ENCODE results near the gene KCNK4. TPM values are rescaled to one million over a fixed set of nuclear protein-coding genes. Genes with fewer than 3 reads are reported as not detected.
"Not testable (repeated sequence)": the region's sequence is repeated elsewhere in the genome, so short reads cannot be mapped to it uniquely, and the experiment has no call there.

The KCNK4 gene
- total RNA-seq, 1 donor from 2014 or later = not detected

GRCh38 chr11:64305075-64305690 lies 14.1 kb downstream of the KCNK4 start, which contains the start of gene ESRRA:
Gene ESRRA (plus strand): TSS chr11:64305524. CDS start chr11:64307180, 1,656 bp downstream.
- peak; percentile 100 for DNase-seq (ENCODE audit: low spot score in 2 of 2)
- intact Hi-C loops (cut with DNase I) = loop anchor here (1.0 to 2.0 kb wide), 5 partner anchors 12 to 64 kb away; partner anchors contain the start of genes FKBP2, GPR137, RPS6KA4 and TRMT112
- TF ChIP-seq CTCF (IDR thresholded peaks at IDR 0.05) = no peak
- H3K4me1 ChIP-seq = peaks cover 10 to 15% of the 10 kb centered on the region in 2 donors
- H3K27ac ChIP-seq = peak within 1 kb of the TSS; percentile 68 to 86
- H3K4me3 ChIP-seq = peak within 1 kb of the TSS; percentile 72 to 81
- H3K27me3 ChIP-seq = no peaks in the 10 kb centered on the region
- H3K9me3 ChIP-seq = no peaks in the 10 kb centered on the region
- no peaks in the 10 kb centered on the region for H3K36me3 ChIP-seq

- Histone ChIP-seq H3K27me3 (no peaks in the 10 kb centered on the region), H3K9me3 (no peaks in the 10 kb centered on the region), H3K4me1 (peaks cover 3 to 8% of the 10 kb centered on the region in 2 donors), H3K27ac (peak overlapping the region; percentile 4 to 75), H3K36me3 (no peaks in the 10 kb centered on the region), H3K4me3 (peak overlapping the region; percentile 72 to 81)
- intact Hi-C loops (cut with DNase I) = loop anchor here (1.0 to 2.0 kb wide), 5 partner anchors 11 to 65 kb away; partner anchors contain the start of genes FKBP2, GPR137, RPS6KA4 and TRMT112
- peak in 1 of 2 donors; percentile 82 for DNase-seq (ENCODE audit: low spot score in 2 of 2)
- peak in 2 of 3 experiments; percentile 5 to 38 for TF ChIP-seq CTCF (IDR thresholded peaks at IDR 0.05)
Measured at GRCh38 chr11:64305691-64306562, 14.8 kb downstream of the KCNK4 start.

GRCh38 chr11:64306563-64306875 lies 15.4 kb downstream of the KCNK4 start:
- H3K9me3 ChIP-seq = no peaks in the 10 kb centered on the region
- peak overlapping the region; percentile 4 to 33 for H3K27ac ChIP-seq
- H3K4me1 ChIP-seq = peaks cover 3 to 8% of the 10 kb centered on the region in 2 donors
- TF ChIP-seq CTCF (IDR thresholded peaks at IDR 0.05) = no peak
- DNase-seq (ENCODE audit: low spot score in 2 of 2) = no peak
- peak overlapping the region; percentile 72 to 81 for H3K4me3 ChIP-seq
- intact Hi-C loops (cut with DNase I) = no loop called here
- no peaks in the 10 kb centered on the region for H3K36me3 ChIP-seq
- no peaks in the 10 kb centered on the region for H3K27me3 ChIP-seq

- no peak for TF ChIP-seq CTCF (IDR thresholded peaks at IDR 0.05)
- peak overlapping the region in 1 of 2 donors; percentile 33 for H3K27ac ChIP-seq
- DNase-seq (ENCODE audit: low spot score in 2 of 2) = peak in 1 of 2 donors; percentile 73
Measured at GRCh38 chr11:64306876-64307622, 15.9 kb downstream of the KCNK4 start.

GRCh38 chr11:64307795-64308194 lies 16.7 kb downstream of the KCNK4 start:
- intact Hi-C loops (cut with DNase I) = not testable (repeated sequence)

More at GRCh38 chr11:64306876-64307622, 15.9 kb downstream of the KCNK4 start:
- Histone ChIP-seq H3K36me3 (no peaks in the 10 kb centered on the region), H3K9me3 (no peaks in the 10 kb centered on the region), H3K27me3 (no peaks in the 10 kb centered on the region), H3K4me3 (peak overlapping the region; percentile 72 to 81), H3K4me1 (peaks cover 3 to 8% of the 10 kb centered on the region in 2 donors)
- intact Hi-C loops (cut with DNase I) = no loop called here

More at GRCh38 chr11:64307795-64308194, 16.7 kb downstream of the KCNK4 start:
- not testable (repeated sequence) for H3K27me3 ChIP-seq; H3K36me3 ChIP-seq; H3K4me1 ChIP-seq; H3K9me3 ChIP-seq; DNase-seq (ENCODE audit: low spot score in 2 of 2); H3K27ac ChIP-seq; H3K4me3 ChIP-seq

Measured in ascending aorta (tissue), 2 donors.